Tibial nerve (tissue), 4 donors: ENCODE results near the gene FCAMR. TPM values are rescaled to one million over a fixed set of nuclear protein-coding genes. Genes with fewer than 3 reads are reported as not detected.

ENCODE experiments used
- DNase-seq, 2 donors: peaks; one replicate each; pipeline ENCODE4 v3.0.0-alpha.2; 2019; ENCODE audit warnings: low spot score in 2 of 2
- H3K27ac ChIP-seq, 4 donors: fragments of 200-600 bp; sonication (generic) in 3 of 4; one replicate each; pipeline ENCODE4 v1.5.1; 2017 to 2019; ENCODE audit warnings: mild to moderate bottlenecking in 1 of 4
- H3K27me3 ChIP-seq, 2 donors: fragments of 200-600 bp; sonication (generic) in 1 of 2; one replicate each; pipeline versions ENCODE4 v1.5.1 to v1.6.0; 2017 to 2019
- H3K36me3 ChIP-seq, 3 donors: fragments of 200-600 bp; sonication (generic); one replicate each; pipeline ENCODE4 v1.5.1; 2018 to 2019
- H3K4me1 ChIP-seq, 4 donors: fragments of 200-600 bp; sonication (generic) in 3 of 4; one replicate each; pipeline ENCODE4 v1.5.1; 2017 to 2019
- H3K4me3 ChIP-seq, 4 donors: fragments of 200-600 bp; sonication (generic) in 3 of 4; one replicate each; pipeline ENCODE4 v1.5.1; 2017 to 2019; ENCODE audit warnings: mild to moderate bottlenecking in 1 of 4, moderate library complexity in 1 of 4
- H3K9me3 ChIP-seq, 4 donors: fragments of 200-600 bp; sonication (generic) in 3 of 4; one replicate each; pipeline ENCODE4 v1.5.1; 2017 to 2019
- CTCF ChIP-seq, 5 experiments: fragments of 200-600 bp in 3 of 5; fragments of 450-650 bp in 2 of 5; sonication (generic) in 3 of 5; IDR thresholded peaks; one replicate each; pipeline ENCODE4 v1.5.1; 2016 to 2019; ENCODE audit warnings: antibody characterized with exemption in 5 of 5, mild to moderate bottlenecking in 3 of 5, moderate library complexity in 2 of 5
- EP300 ChIP-seq, 2 donors: sonication (generic); formaldehyde crosslinking; IDR thresholded peaks; one replicate each; pipeline ENCODE4 v1.6.1; 2017; ENCODE audit warnings: antibody characterized with exemption in 2 of 2, mild to moderate bottlenecking in 1 of 2
- POLR2A ChIP-seq, 2 donors: fragments of 450-650 bp; IDR thresholded peaks; one replicate each; pipeline ENCODE4 v1.6.1; 2017; ENCODE audit warnings: antibody characterized with exemption in 2 of 2, mild to moderate bottlenecking in 2 of 2, moderate library complexity in 2 of 2
- WGBS, 2 donors: methylation state at CpG; one replicate each; pipeline ENCODE4 v1.1.5; 2018; 5-methylcytosine and 5-hydroxymethylcytosine counted together
- total RNA-seq, 4 donors: library from RNA; depleted of rRNA; stranded (reverse); fragments of >200 nt; gene quantifications; one replicate each; pipeline ENCODE4 v1.1.0, GENCODE V29; 2016

FCAMR gene
- total RNA-seq, 4 donors from 2014 or later = not detected

- no peaks in the 10 kb centered on the region for H3K36me3 ChIP-seq
- no peaks in the 10 kb centered on the region for H3K9me3 ChIP-seq
- TF ChIP-seq POLR2A (IDR thresholded peaks at IDR 0.05) (no peak), EP300 (IDR thresholded peaks at IDR 0.05) (no peak), CTCF (IDR thresholded peaks at IDR 0.05) (no peak)
- peaks cover 0 to 10% (median 3%) of the 10 kb centered on the region in 4 donors for H3K4me1 ChIP-seq
- no peaks in the 10 kb centered on the region for H3K27me3 ChIP-seq
- WGBS, 2 donors = 67% methylated on average over 4 of the region's 4 CpGs
- no peak overlapping the region for H3K4me3 ChIP-seq
- no peak for DNase-seq
- H3K27ac ChIP-seq = peak overlapping the region in 1 of 4 donors; percentile 12
These were observed 18.1 kb downstream of the FCAMR start for GRCh38 chr1:206952171-206952570.

- 88% methylated on average over 4 of the region's 4 CpGs for WGBS, 2 donors
- TF ChIP-seq CTCF (IDR thresholded peaks at IDR 0.05) (no peak), POLR2A (IDR thresholded peaks at IDR 0.05) (no peak), EP300 (IDR thresholded peaks at IDR 0.05) (no peak)
- Histone ChIP-seq H3K36me3 (no peaks in the 10 kb centered on the region), H3K4me1 (peaks cover 0 to 10% (median 3%) of the 10 kb centered on the region in 4 donors), H3K4me3 (no peak overlapping the region), H3K27me3 (no peaks in the 10 kb centered on the region), H3K27ac (no peak overlapping the region), H3K9me3 (no peaks in the 10 kb centered on the region)
- DNase-seq = no peak
These were observed 18.8 kb downstream of the FCAMR start for GRCh38 chr1:206951318-206952100.

GRCh38 chr1:206949641-206950040 is 20.6 kb downstream of the FCAMR start:
- no peak for DNase-seq

GRCh38 chr1:206949208-206949607 is 21.1 kb downstream of the FCAMR start:
- Histone ChIP-seq H3K4me1 (peaks cover 0 to 3% (median 0%) of the 10 kb centered on the region in 4 donors), H3K36me3 (no peaks in the 10 kb centered on the region), H3K27me3 (no peaks in the 10 kb centered on the region), H3K4me3 (no peak overlapping the region), H3K9me3 (no peaks in the 10 kb centered on the region), H3K27ac (no peak overlapping the region)
- TF ChIP-seq CTCF (IDR thresholded peaks at IDR 0.05) (no peak), EP300 (IDR thresholded peaks at IDR 0.05) (peak in 1 of 2 donors; percentile 30), POLR2A (IDR thresholded peaks at IDR 0.05) (no peak)
- WGBS, 2 donors = 85 to 90% methylated on average over 4 of the region's 4 CpGs
- no peak for DNase-seq

More at GRCh38 chr1:206949641-206950040, 20.6 kb downstream of the FCAMR start:
- WGBS, 2 donors = 90 to 94% methylated on average over 5 of the region's 5 CpGs
- Histone ChIP-seq H3K27ac (no peak overlapping the region), H3K36me3 (no peaks in the 10 kb centered on the region), H3K4me3 (no peak overlapping the region), H3K9me3 (no peaks in the 10 kb centered on the region), H3K27me3 (no peaks in the 10 kb centered on the region), H3K4me1 (peaks cover 0 to 3% (median 0%) of the 10 kb centered on the region in 4 donors)
- TF ChIP-seq POLR2A (IDR thresholded peaks at IDR 0.05) (no peak), EP300 (IDR thresholded peaks at IDR 0.05) (no peak), CTCF (IDR thresholded peaks at IDR 0.05) (no peak)

- H3K36me3 ChIP-seq = no peaks in the 10 kb centered on the region
- no peak overlapping the region for H3K27ac ChIP-seq
- no peak for TF ChIP-seq POLR2A (IDR thresholded peaks at IDR 0.05)
- no peak for TF ChIP-seq EP300 (IDR thresholded peaks at IDR 0.05)
- TF ChIP-seq CTCF (IDR thresholded peaks at IDR 0.05) = no peak
- no peaks in the 10 kb centered on the region for H3K9me3 ChIP-seq
- DNase-seq = no peak
- H3K4me1 ChIP-seq = peaks cover 0 to 3% (median 0%) of the 10 kb centered on the region in 4 donors
- H3K4me3 ChIP-seq = no peak overlapping the region
- 58 to 66% methylated on average over 3 of the region's 3 CpGs for WGBS, 2 donors
- no peaks in the 10 kb centered on the region for H3K27me3 ChIP-seq
These were observed 23.0 kb downstream of the FCAMR start for GRCh38 chr1:206947255-206947654.
